Mesenteric fat pad (tissue), 1 donor: Measurements from ENCODE around the gene PAGE1. TPM values are rescaled to one million over a fixed set of nuclear protein-coding genes. Genes with fewer than 3 reads are reported as not detected.
"Not testable (repeated sequence)": the region's sequence is repeated elsewhere in the genome, so short reads cannot be mapped to it uniquely, and the experiment has no call there.

ENCODE experiments used
- DNase-seq: peaks from one replicate; pipeline ENCODE4 v3.0.0-alpha.2; 2020; ENCODE audit warnings: low spot score
- long read RNA-seq: library from polyadenylated mRNA; unstranded; transcript quantifications from one replicate; pipeline ENCODE4 v2.0.0, GENCODE V29; 2020
- total RNA-seq: library from RNA; stranded (reverse); fragmentation: NEBNext Ultra II Directional; extraction: Animal tissue kit (Norgen Biotek cat#: 25700); gene quantifications from one replicate; pipeline ENCODE4 v1.2.1, GENCODE V29; 2021
- donor health status: DM: yes; HTN: yes; CAD: no.

Gene PAGE1
- total RNA-seq, result not detected
- long read RNA-seq, result 0 reads

GRCh38 chrX:49695276-49696180, at the start of gene PAGE1:
Gene PAGE1, minus strand, starts transcription at chrX:49695984. Its CDS starts 1,214 bp downstream, at chrX:49694770.
- no peak for DNase-seq

GRCh38 chrX:49741501-49741900, 45.7 kb upstream of the PAGE1 start:
- DNase-seq, result not testable (repeated sequence)

GRCh38 chrX:49727847-49728246, 32.1 kb upstream of the PAGE1 start:
- DNase-seq, result no peak

GRCh38 chrX:49726966-49727365, 31.2 kb upstream of the PAGE1 start:
- DNase-seq, result no peak

GRCh38 chrX:49725923-49726904, 30.4 kb upstream of the PAGE1 start:
- no peak for DNase-seq

- no peak for DNase-seq
These were observed 29.6 kb upstream of the PAGE1 start for GRCh38 chrX:49725401-49725800.

GRCh38 chrX:49720106-49720505, 24.3 kb upstream of the PAGE1 start:
- not testable (repeated sequence) for DNase-seq

- DNase-seq, result no peak
These were observed 16.8 kb upstream of the PAGE1 start for GRCh38 chrX:49712577-49712976.

- DNase-seq, result no peak
These were observed 15.0 kb upstream of the PAGE1 start for GRCh38 chrX:49710744-49711319.

- no peak for DNase-seq
These were observed 9.1 kb upstream of the PAGE1 start for GRCh38 chrX:49704691-49705404.

GRCh38 chrX:49701933-49702332, 6.1 kb upstream of the PAGE1 start:
- no peak for DNase-seq

GRCh38 chrX:49701323-49701722, 5.5 kb upstream of the PAGE1 start:
- no peak for DNase-seq

GRCh38 chrX:49675075-49675719, 20.6 kb downstream of the PAGE1 start:
- DNase-seq, result no peak

- DNase-seq, result no peak
These were observed 22.4 kb downstream of the PAGE1 start for GRCh38 chrX:49673394-49673793.

- DNase-seq, result no peak
These were observed 31.0 kb downstream of the PAGE1 start for GRCh38 chrX:49664824-49665223.

- DNase-seq, result no peak
These were observed 33.9 kb downstream of the PAGE1 start for GRCh38 chrX:49661881-49662280.

- DNase-seq, result no peak
These were observed 36.0 kb downstream of the PAGE1 start for GRCh38 chrX:49659771-49660170.

- no peak for DNase-seq
These were observed 39.3 kb downstream of the PAGE1 start for GRCh38 chrX:49656533-49656932.

- DNase-seq, result no peak
These were observed 50.7 kb downstream of the PAGE1 start for GRCh38 chrX:49644991-49645637.
